ENCODE measurements around the gene HECW1. TPM values are rescaled to one million over a fixed set of nuclear protein-coding genes. Genes with fewer than 3 reads are reported as not detected.

HECW1 gene
- total RNA-seq, 4 donors from 2014 or later, result 0.06 to 0.99 (median 0.27) TPM

DNA sequence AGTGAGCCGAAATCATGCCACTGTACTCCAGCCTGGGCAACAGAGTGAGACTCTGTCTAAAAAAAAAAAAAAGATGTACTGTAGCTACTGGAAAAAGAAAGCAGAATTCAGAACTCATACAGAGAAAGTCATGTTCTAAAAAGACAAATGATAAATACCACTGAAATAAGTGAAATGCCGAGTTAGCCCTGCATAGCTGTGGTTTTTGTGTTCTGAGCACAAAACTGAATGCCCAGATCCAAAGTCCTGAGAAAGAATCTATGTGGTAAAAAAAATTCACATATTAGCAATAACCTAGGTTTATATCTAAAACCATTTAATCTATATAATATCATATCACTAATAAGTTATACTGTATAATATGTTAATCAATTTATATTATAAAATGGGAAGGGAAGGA lies 29.3 kb upstream of the HECW1 start:
- Histone ChIP-seq H3K36me3 (no peaks in the 10 kb centered on the region), H3K4me1 (no peaks in the 10 kb centered on the region), H3K27me3 (peaks cover 0 to 16% (median 0%) of the 10 kb centered on the region in 4 donors), H3K4me3 (no peak overlapping the region), H3K9me3 (peaks cover 0 to 4% (median 2%) of the 10 kb centered on the region in 4 donors), H3K27ac (replicated peaks in 1 of 4) (no peak overlapping the region)
- intact Hi-C loops (cut with DNase I), result no loop called here
- no peak for TF ChIP-seq POLR2A (IDR thresholded peaks at IDR 0.05; ENCODE audit: low read depth)
- TF ChIP-seq EP300 (IDR thresholded peaks at IDR 0.05), result no peak
- TF ChIP-seq, protein P1, sequence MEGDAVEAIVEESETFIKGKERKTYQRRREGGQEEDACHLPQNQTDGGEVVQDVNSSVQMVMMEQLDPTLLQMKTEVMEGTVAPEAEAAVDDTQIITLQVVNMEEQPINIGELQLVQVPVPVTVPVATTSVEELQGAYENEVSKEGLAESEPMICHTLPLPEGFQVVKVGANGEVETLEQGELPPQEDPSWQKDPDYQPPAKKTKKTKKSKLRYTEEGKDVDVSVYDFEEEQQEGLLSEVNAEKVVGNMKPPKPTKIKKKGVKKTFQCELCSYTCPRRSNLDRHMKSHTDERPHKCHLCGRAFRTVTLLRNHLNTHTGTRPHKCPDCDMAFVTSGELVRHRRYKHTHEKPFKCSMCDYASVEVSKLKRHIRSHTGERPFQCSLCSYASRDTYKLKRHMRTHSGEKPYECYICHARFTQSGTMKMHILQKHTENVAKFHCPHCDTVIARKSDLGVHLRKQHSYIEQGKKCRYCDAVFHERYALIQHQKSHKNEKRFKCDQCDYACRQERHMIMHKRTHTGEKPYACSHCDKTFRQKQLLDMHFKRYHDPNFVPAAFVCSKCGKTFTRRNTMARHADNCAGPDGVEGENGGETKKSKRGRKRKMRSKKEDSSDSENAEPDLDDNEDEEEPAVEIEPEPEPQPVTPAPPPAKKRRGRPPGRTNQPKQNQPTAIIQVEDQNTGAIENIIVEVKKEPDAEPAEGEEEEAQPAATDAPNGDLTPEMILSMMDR (IDR thresholded peaks at IDR 0.05), result no peak
- no peak for TF ChIP-seq POLR2AphosphoS5 (IDR thresholded peaks at IDR 0.05)
- WGBS, result 70% methylated on average over 2 of the region's 2 CpGs
- DNase-seq (ENCODE audit: extremely low spot score), result no peak

- Histone ChIP-seq H3K4me3 (no peak overlapping the region), H3K36me3 (no peaks in the 10 kb centered on the region), H3K27me3 (peaks cover 0 to 16% (median 0%) of the 10 kb centered on the region in 4 donors), H3K9me3 (peaks cover 0 to 8% (median 3%) of the 10 kb centered on the region in 4 donors), H3K27ac (replicated peaks in 1 of 4) (no peak overlapping the region), H3K4me1 (no peaks in the 10 kb centered on the region)
- TF ChIP-seq, protein P1 (IDR thresholded peaks at IDR 0.05), result no peak
- TF ChIP-seq POLR2A (IDR thresholded peaks at IDR 0.05; ENCODE audit: low read depth) (no peak), POLR2AphosphoS5 (IDR thresholded peaks at IDR 0.05) (no peak), EP300 (IDR thresholded peaks at IDR 0.05) (no peak)
- WGBS, result 80% methylated on average over 2 of the region's 2 CpGs
- DNase-seq (ENCODE audit: extremely low spot score), result no peak
- intact Hi-C loops (cut with DNase I), result no loop called here
These were observed 27.4 kb upstream of the HECW1 start for GRCh38 chr7:43085017-43085416.

- H3K9me3 ChIP-seq, result peaks cover 0 to 8% (median 3%) of the 10 kb centered on the region in 4 donors
- no peak for DNase-seq (ENCODE audit: extremely low spot score)
- no peaks in the 10 kb centered on the region for H3K36me3 ChIP-seq
- intact Hi-C loops (cut with DNase I), result no loop called here
- H3K27me3 ChIP-seq, result peaks cover 0 to 16% (median 0%) of the 10 kb centered on the region in 4 donors
- H3K4me3 ChIP-seq, result no peak overlapping the region
- TF ChIP-seq, protein P1 (IDR thresholded peaks at IDR 0.05), result no peak
- TF ChIP-seq POLR2AphosphoS5 (IDR thresholded peaks at IDR 0.05) (no peak), POLR2A (IDR thresholded peaks at IDR 0.05; ENCODE audit: low read depth) (no peak), EP300 (IDR thresholded peaks at IDR 0.05) (no peak)
- H3K27ac ChIP-seq (replicated peaks in 1 of 4), result no peak overlapping the region
- no peaks in the 10 kb centered on the region for H3K4me1 ChIP-seq
- WGBS, result 83% methylated on average over 1 of the region's 1 CpG
These were observed 26.5 kb upstream of the HECW1 start for GRCh38 chr7:43085992-43086391.

DNA sequence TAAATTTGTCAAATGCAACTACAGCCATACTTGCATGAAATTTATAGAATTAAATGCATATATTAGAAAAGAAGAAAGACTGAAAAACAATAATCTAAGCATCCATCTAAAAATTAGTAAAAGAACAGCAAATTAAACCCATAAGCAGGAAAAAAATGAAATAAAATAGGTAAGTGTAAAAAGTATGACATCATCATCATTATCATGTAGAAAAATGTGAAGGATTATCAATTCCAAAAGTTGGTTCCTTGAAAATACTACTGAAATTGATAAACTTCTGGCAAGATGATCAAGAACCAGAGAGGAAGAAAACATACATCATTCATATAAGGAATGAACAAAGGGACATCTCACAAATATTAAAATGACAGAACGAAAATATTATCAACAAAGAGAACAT lies 19.6 kb upstream of the HECW1 start:
- Histone ChIP-seq H3K4me3 (no peak overlapping the region), H3K36me3 (no peaks in the 10 kb centered on the region), H3K27ac (replicated peaks in 1 of 4) (no peak overlapping the region), H3K27me3 (peaks cover 0 to 3% (median 0%) of the 10 kb centered on the region in 4 donors), H3K4me1 (no peaks in the 10 kb centered on the region), H3K9me3 (peaks cover 0 to 6% (median 3%) of the 10 kb centered on the region in 4 donors)
- intact Hi-C loops (cut with DNase I), result no loop called here
- DNase-seq (ENCODE audit: extremely low spot score), result no peak
- 73% methylated on average over 1 of the region's 1 CpG for WGBS
- TF ChIP-seq EP300 (IDR thresholded peaks at IDR 0.05) (no peak), POLR2A (IDR thresholded peaks at IDR 0.05; ENCODE audit: low read depth) (no peak), POLR2AphosphoS5 (IDR thresholded peaks at IDR 0.05) (no peak)
- TF ChIP-seq, protein P1 (IDR thresholded peaks at IDR 0.05), result no peak

- H3K27me3 ChIP-seq, result peaks cover 0 to 13% (median 0%) of the 10 kb centered on the region in 4 donors
- intact Hi-C loops (cut with DNase I), result no loop called here
- no peak overlapping the region for H3K27ac ChIP-seq (replicated peaks in 1 of 4)
- H3K36me3 ChIP-seq, result no peaks in the 10 kb centered on the region
- no peaks in the 10 kb centered on the region for H3K9me3 ChIP-seq
- 58% methylated on average over 4 of the region's 4 CpGs for WGBS
- TF ChIP-seq EP300 (IDR thresholded peaks at IDR 0.05) (no peak), POLR2A (IDR thresholded peaks at IDR 0.05; ENCODE audit: low read depth) (no peak), POLR2AphosphoS5 (IDR thresholded peaks at IDR 0.05) (no peak)
- TF ChIP-seq, protein P1 (IDR thresholded peaks at IDR 0.05), result no peak
- H3K4me3 ChIP-seq, result no peak overlapping the region
- no peak for DNase-seq (ENCODE audit: extremely low spot score)
- no peaks in the 10 kb centered on the region for H3K4me1 ChIP-seq
These were observed 15.6 kb upstream of the HECW1 start for GRCh38 chr7:43096875-43097274.

Measured in esophagus muscularis mucosa (tissue), 4 donors.